ENCODE results near the gene CELF2. TPM values are rescaled to one million over a fixed set of nuclear protein-coding genes. Genes with fewer than 3 reads are reported as not detected.
A peak's percentile ranks its signal among the peaks of the same experiment; 100 is the strongest.

The CELF2 gene
- total RNA-seq, 2 experiments from 2014 or later: 197 to 205 TPM

DNA sequence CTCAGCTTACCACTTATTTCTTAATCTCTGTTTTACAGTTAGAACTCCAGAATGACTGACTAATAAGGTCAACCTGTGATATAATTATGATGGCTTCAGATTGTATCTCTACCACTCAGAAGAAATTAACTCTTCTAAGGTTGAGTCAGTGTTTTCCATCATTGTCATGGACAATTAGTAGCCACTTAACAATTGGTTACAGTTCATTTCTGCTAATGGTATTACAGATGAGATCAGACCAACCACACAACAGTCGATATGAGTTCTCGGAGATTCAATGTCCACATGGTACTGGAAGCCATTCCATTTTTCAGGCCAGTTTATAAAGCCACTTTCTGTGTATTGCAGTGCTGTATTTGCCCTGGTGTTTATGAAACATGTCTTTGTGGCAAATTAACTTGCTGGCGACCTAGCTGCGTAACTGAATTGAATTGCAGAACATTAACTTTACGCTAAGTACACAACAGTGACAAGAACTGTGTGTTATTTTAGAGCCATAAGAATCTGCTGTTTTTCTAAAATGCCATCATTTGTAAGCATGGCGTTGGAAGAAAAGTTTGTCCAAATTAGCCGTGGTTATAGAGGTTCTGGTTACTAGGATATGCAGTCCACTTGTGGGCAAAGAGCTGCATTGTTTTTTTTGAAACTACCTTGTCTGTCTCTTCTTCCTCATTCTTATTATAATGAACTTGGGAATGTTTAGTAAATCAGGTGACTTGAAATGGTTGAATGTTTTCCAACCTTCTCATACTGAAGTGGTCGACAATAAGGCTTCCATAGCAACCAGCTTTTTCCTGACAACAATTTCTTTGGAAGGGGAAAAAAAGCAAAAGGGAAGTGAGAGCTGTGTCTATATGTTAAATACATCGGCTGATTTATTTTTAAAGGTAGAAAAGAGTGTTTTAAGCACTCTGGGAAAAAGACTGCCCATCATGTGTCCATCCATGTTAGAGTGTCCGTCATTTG is 76.4 kb downstream of the CELF2 start:
- H3K27ac Mint-ChIP-seq: no peak overlapping the region
- peaks cover 6% of the 10 kb centered on the region for H3K4me1 Mint-ChIP-seq (ENCODE audit: low read depth)
- H3K9me3 Mint-ChIP-seq: no peaks in the 10 kb centered on the region
- H3K4me3 Mint-ChIP-seq: no peak overlapping the region
- Histone ChIP-seq H3K27ac (ENCODE audit: low read depth in 1 of 2, low read length in 2 of 2) (no peak overlapping the region), H3K27me3 (ENCODE audit: control insufficient read depth in 1 of 2, insufficient read depth in 2 of 2, low read length in 2 of 2) (no peaks in the 10 kb centered on the region), H3K4me1 (ENCODE audit: insufficient read depth, low read length) (peaks cover 6% of the 10 kb centered on the region), H3K4me3 (ENCODE audit: low read length) (no peak overlapping the region), H3K9me3 (ENCODE audit: control insufficient read depth in 1 of 2, insufficient read depth in 1 of 2, low read length in 2 of 2) (no peaks in the 10 kb centered on the region), H3K36me3 (ENCODE audit: insufficient read depth, low read length) (no peaks in the 10 kb centered on the region)
- intact Hi-C loops (cut with DNase I, micrococcal nuclease): no loop called here
- TF ChIP-seq, protein P1, sequence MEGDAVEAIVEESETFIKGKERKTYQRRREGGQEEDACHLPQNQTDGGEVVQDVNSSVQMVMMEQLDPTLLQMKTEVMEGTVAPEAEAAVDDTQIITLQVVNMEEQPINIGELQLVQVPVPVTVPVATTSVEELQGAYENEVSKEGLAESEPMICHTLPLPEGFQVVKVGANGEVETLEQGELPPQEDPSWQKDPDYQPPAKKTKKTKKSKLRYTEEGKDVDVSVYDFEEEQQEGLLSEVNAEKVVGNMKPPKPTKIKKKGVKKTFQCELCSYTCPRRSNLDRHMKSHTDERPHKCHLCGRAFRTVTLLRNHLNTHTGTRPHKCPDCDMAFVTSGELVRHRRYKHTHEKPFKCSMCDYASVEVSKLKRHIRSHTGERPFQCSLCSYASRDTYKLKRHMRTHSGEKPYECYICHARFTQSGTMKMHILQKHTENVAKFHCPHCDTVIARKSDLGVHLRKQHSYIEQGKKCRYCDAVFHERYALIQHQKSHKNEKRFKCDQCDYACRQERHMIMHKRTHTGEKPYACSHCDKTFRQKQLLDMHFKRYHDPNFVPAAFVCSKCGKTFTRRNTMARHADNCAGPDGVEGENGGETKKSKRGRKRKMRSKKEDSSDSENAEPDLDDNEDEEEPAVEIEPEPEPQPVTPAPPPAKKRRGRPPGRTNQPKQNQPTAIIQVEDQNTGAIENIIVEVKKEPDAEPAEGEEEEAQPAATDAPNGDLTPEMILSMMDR (IDR thresholded peaks at IDR 0.05): no peak
- H3K36me3 Mint-ChIP-seq (ENCODE audit: low read depth): no peaks in the 10 kb centered on the region
- POLR2A ChIA-PET: interaction anchor here (2.6 kb wide), 1 partner anchor 72 kb away, joined by 7 read pairs; no protein-coding TSS in a partner anchor
- ATAC-seq (ENCODE audit: poor library complexity): no peak
- CTCF ChIA-PET: no interaction called here
- H3K27me3 Mint-ChIP-seq: no peaks in the 10 kb centered on the region
- no peak for DNase-seq

DNA sequence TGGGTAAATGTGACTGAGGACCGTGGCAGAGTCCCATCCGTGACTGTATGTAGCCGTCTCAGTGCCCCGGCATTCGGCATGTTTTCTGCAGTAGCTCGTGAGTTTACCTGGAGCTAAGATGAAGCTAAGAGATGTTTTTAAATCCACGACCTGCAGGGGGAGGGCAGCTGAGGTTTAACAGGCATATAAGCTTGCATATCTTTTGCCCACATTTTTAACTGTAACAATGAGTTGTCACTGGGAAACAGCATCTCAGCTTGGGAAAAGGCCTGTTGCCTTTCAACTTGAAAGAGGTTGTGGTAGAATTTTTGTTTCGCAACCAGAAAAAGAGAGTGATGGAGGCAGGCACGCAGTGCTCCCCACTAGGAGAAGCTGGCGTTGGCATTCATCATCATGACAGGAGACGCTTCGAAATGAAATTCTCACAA is 77.7 kb downstream of the CELF2 start:
- POLR2A ChIA-PET: interaction anchor here (0.5 to 2.6 kb wide), 3 partner anchors 69 to 1390 kb away, joined by 3 to 7 read pairs (median 7); no protein-coding TSS in a partner anchor

DNA sequence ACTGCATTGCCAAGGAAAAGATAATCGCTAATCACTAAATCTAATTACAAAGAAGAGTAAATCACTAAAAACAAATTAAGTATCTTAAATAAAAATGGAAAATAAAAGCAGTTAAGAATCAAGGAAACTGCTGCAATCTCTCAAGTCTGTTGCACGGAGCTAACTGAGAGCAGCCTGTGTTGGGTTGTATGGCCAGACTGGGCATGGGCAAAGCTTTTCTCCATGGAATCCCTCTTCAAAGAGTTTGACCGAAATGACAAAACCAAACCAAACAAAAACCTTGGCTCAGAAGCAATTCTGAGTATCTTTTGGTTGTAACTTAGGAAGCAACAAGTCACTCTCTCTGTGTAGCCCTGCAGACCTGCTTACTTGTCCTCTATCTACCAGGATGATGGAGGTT is 78.8 kb downstream of the CELF2 start:
- no peak overlapping the region for H3K27ac ChIP-seq (ENCODE audit: low read depth in 1 of 2, low read length in 2 of 2)
- ATAC-seq (ENCODE audit: poor library complexity) (no peak), DNase-seq (no peak)
- TF ChIP-seq, protein P1 (IDR thresholded peaks at IDR 0.05): no peak
- Mint-ChIP-seq H3K9me3 (no peaks in the 10 kb centered on the region), H3K4me1 (ENCODE audit: low read depth) (peaks cover 6% of the 10 kb centered on the region), H3K4me3 (no peak overlapping the region), H3K27me3 (no peaks in the 10 kb centered on the region), H3K36me3 (ENCODE audit: low read depth) (no peaks in the 10 kb centered on the region), H3K27ac (no peak overlapping the region)
- POLR2A ChIA-PET: interaction anchor here (2.0 to 2.6 kb wide), 2 partner anchors 68 to 69 kb away, joined by 7 read pairs; no protein-coding TSS in a partner anchor
- intact Hi-C loops (cut with DNase I, micrococcal nuclease): no loop called here
- H3K36me3 ChIP-seq (ENCODE audit: insufficient read depth, low read length): no peaks in the 10 kb centered on the region
- H3K4me1 ChIP-seq (ENCODE audit: insufficient read depth, low read length): no peaks in the 10 kb centered on the region
- H3K4me3 ChIP-seq (ENCODE audit: low read length): no peak overlapping the region
- CTCF ChIA-PET: no interaction called here
- no peaks in the 10 kb centered on the region for H3K27me3 ChIP-seq (ENCODE audit: control insufficient read depth in 1 of 2, insufficient read depth in 2 of 2, low read length in 2 of 2)
- H3K9me3 ChIP-seq (ENCODE audit: control insufficient read depth in 1 of 2, insufficient read depth in 1 of 2, low read length in 2 of 2): no peaks in the 10 kb centered on the region

More for the DNA sequence above, 77.7 kb downstream of the CELF2 start:
- CTCF ChIA-PET: no interaction called here
- H3K27ac ChIP-seq (ENCODE audit: low read depth in 1 of 2, low read length in 2 of 2): no peak overlapping the region
- no peaks in the 10 kb centered on the region for H3K36me3 ChIP-seq (ENCODE audit: insufficient read depth, low read length)
- H3K27me3 ChIP-seq (ENCODE audit: control insufficient read depth in 1 of 2, insufficient read depth in 2 of 2, low read length in 2 of 2): no peaks in the 10 kb centered on the region
- H3K27me3 Mint-ChIP-seq: no peaks in the 10 kb centered on the region
- no peaks in the 10 kb centered on the region for H3K9me3 Mint-ChIP-seq
- H3K4me3 ChIP-seq (ENCODE audit: low read length): no peak overlapping the region
- H3K27ac Mint-ChIP-seq: no peak overlapping the region
- H3K36me3 Mint-ChIP-seq (ENCODE audit: low read depth): no peaks in the 10 kb centered on the region
- H3K9me3 ChIP-seq (ENCODE audit: control insufficient read depth in 1 of 2, insufficient read depth in 1 of 2, low read length in 2 of 2): no peaks in the 10 kb centered on the region
- intact Hi-C loops (cut with DNase I, micrococcal nuclease): no loop called here
- DNase-seq (peak in 2 of 14 experiments; percentile 14 to 53), ATAC-seq (ENCODE audit: poor library complexity) (no peak)
- H3K4me1 ChIP-seq (ENCODE audit: insufficient read depth, low read length): no peaks in the 10 kb centered on the region
- peaks cover 6% of the 10 kb centered on the region for H3K4me1 Mint-ChIP-seq (ENCODE audit: low read depth)
- no peak overlapping the region for H3K4me3 Mint-ChIP-seq
- TF ChIP-seq, protein P1 (IDR thresholded peaks at IDR 0.05): no peak
